ENCODE data around the gene TSSK3. TPM values are rescaled to one million over a fixed set of nuclear protein-coding genes. Genes with fewer than 3 reads are reported as not detected.

The TSSK3 gene
- total RNA-seq, 1 experiment from 2014 or later: 2.9 TPM

DNA sequence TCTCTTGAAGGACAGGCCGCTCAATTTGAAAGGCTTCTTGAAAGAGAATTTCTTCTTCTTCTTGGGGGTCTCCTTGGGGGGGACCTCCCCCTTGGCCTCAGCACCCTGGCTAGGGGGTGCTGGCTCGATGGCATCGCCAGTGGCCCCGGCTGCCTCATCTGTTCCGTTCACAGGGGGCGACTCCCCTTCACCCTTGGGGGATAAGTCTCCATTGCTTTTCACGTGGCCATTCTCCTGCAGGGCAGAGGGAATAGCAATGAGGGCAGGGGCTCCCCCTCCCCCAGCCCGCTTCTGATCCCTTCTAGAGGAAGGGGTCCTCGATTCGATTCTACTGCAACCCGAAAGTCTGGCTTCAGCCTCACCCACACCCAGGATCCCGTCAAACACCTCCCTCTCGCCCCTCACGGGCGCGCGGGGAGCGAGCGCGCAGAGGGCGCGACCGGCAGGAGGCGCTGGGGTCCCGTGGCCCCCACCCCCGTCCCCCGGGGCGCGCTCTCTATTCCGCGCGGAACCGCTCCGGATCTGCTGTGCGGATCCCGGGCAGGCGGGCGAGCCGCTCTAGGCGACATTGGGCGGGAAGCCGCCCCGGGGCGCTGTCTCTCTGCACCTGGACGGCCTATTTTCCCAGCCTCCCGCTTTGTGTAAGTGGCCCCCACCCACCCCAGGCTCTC, 27.3 kb upstream of the TSSK3 start:
- CTCF ChIA-PET: interaction anchor here (2.1 kb wide), 1 partner anchor 87 kb away, joined by 10 read pairs; no protein-coding TSS in a partner anchor
- DNase-seq (ENCODE audit: low spot score) (peak; percentile 33), ATAC-seq (no peak)
- peak overlapping the region; percentile 95 for H3K4me3 Mint-ChIP-seq
- peak overlapping the region; percentile 96 for H3K27ac Mint-ChIP-seq
- peaks cover 16% of the 10 kb centered on the region for H3K27me3 Mint-ChIP-seq (ENCODE audit: low read depth)
- peaks cover 37% of the 10 kb centered on the region for H3K36me3 Mint-ChIP-seq
- peaks cover 44% of the 10 kb centered on the region for H3K4me1 Mint-ChIP-seq
- POLR2A ChIA-PET: interaction anchor here (0.6 to 2.8 kb wide), 11 partner anchors 10 to 138 kb away, joined by 3 to 18 read pairs (median 5); partner anchors contain the start of gene BSDC1
- H3K9me3 Mint-ChIP-seq: no peaks in the 10 kb centered on the region
- TF ChIP-seq, protein P1, sequence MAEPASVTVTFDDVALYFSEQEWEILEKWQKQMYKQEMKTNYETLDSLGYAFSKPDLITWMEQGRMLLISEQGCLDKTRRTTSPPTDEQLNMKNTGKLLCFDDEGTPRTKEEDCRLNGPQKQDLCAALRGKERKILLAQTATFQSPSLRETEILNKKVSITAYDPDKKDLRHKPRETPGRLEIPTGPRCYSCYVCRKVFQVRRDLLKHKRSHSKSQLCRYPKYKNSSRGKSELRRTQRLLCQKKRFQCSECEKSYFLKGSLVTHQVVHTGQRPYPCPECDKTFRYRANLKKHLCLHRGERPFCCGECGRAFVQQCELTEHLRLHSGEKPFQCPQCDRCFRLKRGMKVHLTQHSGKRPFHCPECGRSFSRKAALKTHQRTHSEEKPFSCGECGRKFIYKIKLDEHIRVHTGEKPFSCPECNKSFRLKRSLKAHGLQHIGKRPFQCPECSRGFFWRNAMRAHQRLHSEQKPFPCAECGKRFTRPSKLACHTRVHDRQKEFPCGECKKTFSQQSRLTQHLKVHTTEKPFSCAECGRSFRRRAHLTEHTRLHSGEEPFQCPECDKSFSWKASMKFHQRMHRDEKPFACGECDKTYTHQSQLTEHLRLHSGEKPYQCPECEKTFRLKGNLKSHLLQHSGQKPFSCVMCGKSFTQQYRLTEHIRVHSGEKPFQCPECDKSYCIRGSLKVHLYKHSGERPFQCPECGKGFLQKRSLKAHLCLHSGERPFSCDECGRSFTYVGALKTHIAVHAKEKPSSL (CRISPR knock-in tag; conservative IDR thresholded peaks at IDR 0.05): no peak
- TF ChIP-seq ZNF671 (CRISPR knock-in tag; IDR thresholded peaks at IDR 0.05) (no peak; the same call in 1 of the 2 replicates), ETV6 (CRISPR knock-in tag; IDR thresholded peaks at IDR 0.05) (no peak), GTF2I (CRISPR knock-in tag; conservative IDR thresholded peaks at IDR 0.05) (no peak), CREB1 (CRISPR knock-in tag; IDR thresholded peaks at IDR 0.05) (no peak), EMX1 (CRISPR knock-in tag; IDR thresholded peaks at IDR 0.05) (no peak), FOXJ3 (CRISPR knock-in tag; IDR thresholded peaks at IDR 0.05; ENCODE audit: borderline replicate concordance) (no peak), ZNF219 (CRISPR knock-in tag; IDR thresholded peaks at IDR 0.05; ENCODE audit: borderline replicate concordance) (no peak), SP1 (CRISPR knock-in tag; conservative IDR thresholded peaks at IDR 0.05) (no peak), TCF7 (CRISPR knock-in tag; IDR thresholded peaks at IDR 0.05; ENCODE audit: low read depth) (no peak), NR1H2 (CRISPR knock-in tag; IDR thresholded peaks at IDR 0.05) (no peak)
- TF ChIP-seq, protein P2, sequence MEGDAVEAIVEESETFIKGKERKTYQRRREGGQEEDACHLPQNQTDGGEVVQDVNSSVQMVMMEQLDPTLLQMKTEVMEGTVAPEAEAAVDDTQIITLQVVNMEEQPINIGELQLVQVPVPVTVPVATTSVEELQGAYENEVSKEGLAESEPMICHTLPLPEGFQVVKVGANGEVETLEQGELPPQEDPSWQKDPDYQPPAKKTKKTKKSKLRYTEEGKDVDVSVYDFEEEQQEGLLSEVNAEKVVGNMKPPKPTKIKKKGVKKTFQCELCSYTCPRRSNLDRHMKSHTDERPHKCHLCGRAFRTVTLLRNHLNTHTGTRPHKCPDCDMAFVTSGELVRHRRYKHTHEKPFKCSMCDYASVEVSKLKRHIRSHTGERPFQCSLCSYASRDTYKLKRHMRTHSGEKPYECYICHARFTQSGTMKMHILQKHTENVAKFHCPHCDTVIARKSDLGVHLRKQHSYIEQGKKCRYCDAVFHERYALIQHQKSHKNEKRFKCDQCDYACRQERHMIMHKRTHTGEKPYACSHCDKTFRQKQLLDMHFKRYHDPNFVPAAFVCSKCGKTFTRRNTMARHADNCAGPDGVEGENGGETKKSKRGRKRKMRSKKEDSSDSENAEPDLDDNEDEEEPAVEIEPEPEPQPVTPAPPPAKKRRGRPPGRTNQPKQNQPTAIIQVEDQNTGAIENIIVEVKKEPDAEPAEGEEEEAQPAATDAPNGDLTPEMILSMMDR (IDR thresholded peaks at IDR 0.05): 0 out of 2 replicates have a peak, but pooled peaks have one; percentile 26
- TF ChIP-seq, protein P3, sequence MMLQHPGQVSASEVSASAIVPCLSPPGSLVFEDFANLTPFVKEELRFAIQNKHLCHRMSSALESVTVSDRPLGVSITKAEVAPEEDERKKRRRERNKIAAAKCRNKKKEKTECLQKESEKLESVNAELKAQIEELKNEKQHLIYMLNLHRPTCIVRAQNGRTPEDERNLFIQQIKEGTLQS (CRISPR knock-in tag; conservative IDR thresholded peaks at IDR 0.05): no peak
- TF ChIP-seq, protein P4, sequence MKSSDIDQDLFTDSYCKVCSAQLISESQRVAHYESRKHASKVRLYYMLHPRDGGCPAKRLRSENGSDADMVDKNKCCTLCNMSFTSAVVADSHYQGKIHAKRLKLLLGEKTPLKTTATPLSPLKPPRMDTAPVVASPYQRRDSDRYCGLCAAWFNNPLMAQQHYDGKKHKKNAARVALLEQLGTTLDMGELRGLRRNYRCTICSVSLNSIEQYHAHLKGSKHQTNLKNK (CRISPR knock-in tag; IDR thresholded peaks at IDR 0.05): no peak
- TF ChIP-seq, protein P5, sequence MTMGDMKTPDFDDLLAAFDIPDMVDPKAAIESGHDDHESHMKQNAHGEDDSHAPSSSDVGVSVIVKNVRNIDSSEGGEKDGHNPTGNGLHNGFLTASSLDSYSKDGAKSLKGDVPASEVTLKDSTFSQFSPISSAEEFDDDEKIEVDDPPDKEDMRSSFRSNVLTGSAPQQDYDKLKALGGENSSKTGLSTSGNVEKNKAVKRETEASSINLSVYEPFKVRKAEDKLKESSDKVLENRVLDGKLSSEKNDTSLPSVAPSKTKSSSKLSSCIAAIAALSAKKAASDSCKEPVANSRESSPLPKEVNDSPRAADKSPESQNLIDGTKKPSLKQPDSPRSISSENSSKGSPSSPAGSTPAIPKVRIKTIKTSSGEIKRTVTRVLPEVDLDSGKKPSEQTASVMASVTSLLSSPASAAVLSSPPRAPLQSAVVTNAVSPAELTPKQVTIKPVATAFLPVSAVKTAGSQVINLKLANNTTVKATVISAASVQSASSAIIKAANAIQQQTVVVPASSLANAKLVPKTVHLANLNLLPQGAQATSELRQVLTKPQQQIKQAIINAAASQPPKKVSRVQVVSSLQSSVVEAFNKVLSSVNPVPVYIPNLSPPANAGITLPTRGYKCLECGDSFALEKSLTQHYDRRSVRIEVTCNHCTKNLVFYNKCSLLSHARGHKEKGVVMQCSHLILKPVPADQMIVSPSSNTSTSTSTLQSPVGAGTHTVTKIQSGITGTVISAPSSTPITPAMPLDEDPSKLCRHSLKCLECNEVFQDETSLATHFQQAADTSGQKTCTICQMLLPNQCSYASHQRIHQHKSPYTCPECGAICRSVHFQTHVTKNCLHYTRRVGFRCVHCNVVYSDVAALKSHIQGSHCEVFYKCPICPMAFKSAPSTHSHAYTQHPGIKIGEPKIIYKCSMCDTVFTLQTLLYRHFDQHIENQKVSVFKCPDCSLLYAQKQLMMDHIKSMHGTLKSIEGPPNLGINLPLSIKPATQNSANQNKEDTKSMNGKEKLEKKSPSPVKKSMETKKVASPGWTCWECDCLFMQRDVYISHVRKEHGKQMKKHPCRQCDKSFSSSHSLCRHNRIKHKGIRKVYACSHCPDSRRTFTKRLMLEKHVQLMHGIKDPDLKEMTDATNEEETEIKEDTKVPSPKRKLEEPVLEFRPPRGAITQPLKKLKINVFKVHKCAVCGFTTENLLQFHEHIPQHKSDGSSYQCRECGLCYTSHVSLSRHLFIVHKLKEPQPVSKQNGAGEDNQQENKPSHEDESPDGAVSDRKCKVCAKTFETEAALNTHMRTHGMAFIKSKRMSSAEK (CRISPR knock-in tag; IDR thresholded peaks at IDR 0.05; ENCODE audit: borderline replicate concordance): no peak
- TF ChIP-seq, protein P6, sequence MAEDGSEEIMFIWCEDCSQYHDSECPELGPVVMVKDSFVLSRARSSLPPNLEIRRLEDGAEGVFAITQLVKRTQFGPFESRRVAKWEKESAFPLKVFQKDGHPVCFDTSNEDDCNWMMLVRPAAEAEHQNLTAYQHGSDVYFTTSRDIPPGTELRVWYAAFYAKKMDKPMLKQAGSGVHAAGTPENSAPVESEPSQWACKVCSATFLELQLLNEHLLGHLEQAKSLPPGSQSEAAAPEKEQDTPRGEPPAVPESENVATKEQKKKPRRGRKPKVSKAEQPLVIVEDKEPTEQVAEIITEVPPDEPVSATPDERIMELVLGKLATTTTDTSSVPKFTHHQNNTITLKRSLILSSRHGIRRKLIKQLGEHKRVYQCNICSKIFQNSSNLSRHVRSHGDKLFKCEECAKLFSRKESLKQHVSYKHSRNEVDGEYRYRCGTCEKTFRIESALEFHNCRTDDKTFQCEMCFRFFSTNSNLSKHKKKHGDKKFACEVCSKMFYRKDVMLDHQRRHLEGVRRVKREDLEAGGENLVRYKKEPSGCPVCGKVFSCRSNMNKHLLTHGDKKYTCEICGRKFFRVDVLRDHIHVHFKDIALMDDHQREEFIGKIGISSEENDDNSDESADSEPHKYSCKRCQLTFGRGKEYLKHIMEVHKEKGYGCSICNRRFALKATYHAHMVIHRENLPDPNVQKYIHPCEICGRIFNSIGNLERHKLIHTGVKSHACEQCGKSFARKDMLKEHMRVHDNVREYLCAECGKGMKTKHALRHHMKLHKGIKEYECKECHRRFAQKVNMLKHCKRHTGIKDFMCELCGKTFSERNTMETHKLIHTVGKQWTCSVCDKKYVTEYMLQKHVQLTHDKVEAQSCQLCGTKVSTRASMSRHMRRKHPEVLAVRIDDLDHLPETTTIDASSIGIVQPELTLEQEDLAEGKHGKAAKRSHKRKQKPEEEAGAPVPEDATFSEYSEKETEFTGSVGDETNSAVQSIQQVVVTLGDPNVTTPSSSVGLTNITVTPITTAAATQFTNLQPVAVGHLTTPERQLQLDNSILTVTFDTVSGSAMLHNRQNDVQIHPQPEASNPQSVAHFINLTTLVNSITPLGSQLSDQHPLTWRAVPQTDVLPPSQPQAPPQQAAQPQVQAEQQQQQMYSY (CRISPR knock-in tag; IDR thresholded peaks at IDR 0.05): no peak
- TF ChIP-seq, protein P7, sequence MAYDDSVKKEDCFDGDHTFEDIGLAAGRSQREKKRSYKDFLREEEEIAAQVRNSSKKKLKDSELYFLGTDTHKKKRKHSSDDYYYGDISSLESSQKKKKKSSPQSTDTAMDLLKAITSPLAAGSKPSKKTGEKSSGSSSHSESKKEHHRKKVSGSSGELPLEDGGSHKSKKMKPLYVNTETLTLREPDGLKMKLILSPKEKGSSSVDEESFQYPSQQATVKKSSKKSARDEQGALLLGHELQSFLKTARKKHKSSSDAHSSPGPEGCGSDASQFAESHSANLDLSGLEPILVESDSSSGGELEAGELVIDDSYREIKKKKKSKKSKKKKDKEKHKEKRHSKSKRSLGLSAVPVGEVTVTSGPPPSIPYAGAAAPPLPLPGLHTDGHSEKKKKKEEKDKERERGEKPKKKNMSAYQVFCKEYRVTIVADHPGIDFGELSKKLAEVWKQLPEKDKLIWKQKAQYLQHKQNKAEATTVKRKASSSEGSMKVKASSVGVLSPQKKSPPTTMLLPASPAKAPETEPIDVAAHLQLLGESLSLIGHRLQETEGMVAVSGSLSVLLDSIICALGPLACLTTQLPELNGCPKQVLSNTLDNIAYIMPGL (CRISPR knock-in tag; IDR thresholded peaks at IDR 0.05): peak; percentile 59; the same call in 1 of the 2 replicates
